Mammary epithelial cell (primary cell): ENCODE measurements around the gene OCA2.

Experiments used
- CTCF ChIP-seq, 2 donors: IDR thresholded peaks in 1 of 2; conservative IDR thresholded peaks in 1 of 2; 2 replicates each; pipeline ENCODE4 v1.5.1; 2011 to 2012; ENCODE audit warnings: inconsistent platforms in 2 of 2, low read length in 2 of 2, mild to moderate bottlenecking in 2 of 2, control low read depth in 1 of 2, low read depth in 1 of 2; ENCODE audit not compliant: insufficient read depth in 1 of 2; ENCODE audit errors: extremely low read depth in 1 of 2
- EZH2 ChIP-seq: IDR thresholded peaks from 2 replicates; pipeline ENCODE4 v1.6.1; 2012; ENCODE audit warnings: low read length, inconsistent platforms, borderline replicate concordance

GRCh38 chr15:27889258-27889657 is 209.9 kb downstream of the OCA2 start:
- TF ChIP-seq CTCF (conservative IDR thresholded peaks at IDR 0.05 in 1 of 2, IDR thresholded peaks at IDR 0.05 in 1 of 2; ENCODE audit: extremely low read depth in 1 of 2, insufficient read depth in 1 of 2, low read depth in 1 of 2, low read length in 2 of 2) = no peak
- no peak for TF ChIP-seq EZH2
